GM12875 (cell line): Measurements from ENCODE around the gene ACOT11.

ENCODE experiments used
- H3K4me3 ChIP-seq: one replicate; pipeline ENCODE4 v1.5.1; 2011; ENCODE audit warnings: low read depth, low read length, control low read depth
- CTCF ChIP-seq: IDR thresholded peaks from 2 replicates; pipeline ENCODE4 v1.5.1; 2011; ENCODE audit warnings: low read depth, mild to moderate bottlenecking, control low read depth, inconsistent platforms, low read length, moderate library complexity, borderline replicate concordance; ENCODE audit not compliant: insufficient read depth

ACOT11 gene

GRCh38 chr1:54540582-54541295 is 7.3 kb upstream of the ACOT11 start:
- no peak overlapping the region for H3K4me3 ChIP-seq

GRCh38 chr1:54542120-54542961 is 5.7 kb upstream of the ACOT11 start:
- 0 out of 2 replicates have a peak, but pooled peaks have one; percentile 9 for TF ChIP-seq CTCF
- H3K4me3 ChIP-seq: peak overlapping the region; percentile 47

More at GRCh38 chr1:54540582-54541295, 7.3 kb upstream of the ACOT11 start:
- no peak for TF ChIP-seq CTCF

GRCh38 chr1:54542962-54543539 is 5.0 kb upstream of the ACOT11 start:
- no peak for TF ChIP-seq CTCF
- no peak overlapping the region for H3K4me3 ChIP-seq

- no peak for TF ChIP-seq CTCF
- no peak overlapping the region for H3K4me3 ChIP-seq
Observed at GRCh38 chr1:54543729-54544496, 4.1 kb upstream of the ACOT11 start.

GRCh38 chr1:54545916-54546635 is 2.0 kb upstream of the ACOT11 start:
- no peak for TF ChIP-seq CTCF
- H3K4me3 ChIP-seq: no peak overlapping the region
